Measurements from ENCODE around the gene COA8.

COA8 gene

DNA sequence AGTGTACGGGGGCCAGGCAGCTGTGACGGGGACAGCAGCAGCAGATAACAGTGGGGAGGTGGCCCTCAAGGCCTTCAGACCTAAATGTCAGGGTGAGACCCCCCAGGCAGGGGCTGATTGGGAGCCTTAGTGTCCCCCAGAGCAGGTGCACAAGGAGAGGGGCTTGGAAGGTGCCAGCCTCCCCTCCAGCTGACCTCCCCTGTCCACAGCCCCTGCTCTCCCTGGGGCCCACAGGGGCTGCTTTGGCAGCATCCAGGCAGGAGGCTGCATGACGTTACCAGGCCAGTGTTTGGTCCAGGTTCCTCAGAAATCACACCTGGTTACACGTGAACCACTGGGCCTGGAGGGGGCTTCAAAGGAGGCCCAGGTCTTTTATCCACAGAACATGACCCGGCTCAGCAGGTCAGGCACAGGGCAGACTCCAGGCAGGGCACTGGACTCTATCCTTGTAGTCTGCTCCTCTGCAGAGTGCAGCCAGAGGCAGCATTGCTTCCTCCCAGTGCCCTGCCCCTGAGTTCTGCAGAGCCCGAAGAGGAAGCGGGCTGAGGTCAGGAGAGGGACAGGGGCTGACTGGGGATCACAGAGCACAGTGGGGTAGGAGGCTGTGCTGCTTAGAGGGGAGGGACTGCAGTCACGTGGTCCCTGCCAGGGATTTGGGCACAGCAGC lies 36.4 kb upstream of the COA8 start:
- TF ChIP-seq, protein P1, sequence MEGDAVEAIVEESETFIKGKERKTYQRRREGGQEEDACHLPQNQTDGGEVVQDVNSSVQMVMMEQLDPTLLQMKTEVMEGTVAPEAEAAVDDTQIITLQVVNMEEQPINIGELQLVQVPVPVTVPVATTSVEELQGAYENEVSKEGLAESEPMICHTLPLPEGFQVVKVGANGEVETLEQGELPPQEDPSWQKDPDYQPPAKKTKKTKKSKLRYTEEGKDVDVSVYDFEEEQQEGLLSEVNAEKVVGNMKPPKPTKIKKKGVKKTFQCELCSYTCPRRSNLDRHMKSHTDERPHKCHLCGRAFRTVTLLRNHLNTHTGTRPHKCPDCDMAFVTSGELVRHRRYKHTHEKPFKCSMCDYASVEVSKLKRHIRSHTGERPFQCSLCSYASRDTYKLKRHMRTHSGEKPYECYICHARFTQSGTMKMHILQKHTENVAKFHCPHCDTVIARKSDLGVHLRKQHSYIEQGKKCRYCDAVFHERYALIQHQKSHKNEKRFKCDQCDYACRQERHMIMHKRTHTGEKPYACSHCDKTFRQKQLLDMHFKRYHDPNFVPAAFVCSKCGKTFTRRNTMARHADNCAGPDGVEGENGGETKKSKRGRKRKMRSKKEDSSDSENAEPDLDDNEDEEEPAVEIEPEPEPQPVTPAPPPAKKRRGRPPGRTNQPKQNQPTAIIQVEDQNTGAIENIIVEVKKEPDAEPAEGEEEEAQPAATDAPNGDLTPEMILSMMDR (IDR thresholded peaks at IDR 0.05; ENCODE audit: control extremely low read depth, extremely low read depth, low read depth, missing control alignments): no peak
- POLR2A ChIA-PET: no interaction called here
- CTCF ChIA-PET: interaction anchor here (2.3 to 7.2 kb wide), 2 partner anchors 9 to 21 kb away, joined by 10 to 69 read pairs; no protein-coding TSS in a partner anchor
- DNase-seq (ENCODE audit: extremely low spot score): no peak

DNA sequence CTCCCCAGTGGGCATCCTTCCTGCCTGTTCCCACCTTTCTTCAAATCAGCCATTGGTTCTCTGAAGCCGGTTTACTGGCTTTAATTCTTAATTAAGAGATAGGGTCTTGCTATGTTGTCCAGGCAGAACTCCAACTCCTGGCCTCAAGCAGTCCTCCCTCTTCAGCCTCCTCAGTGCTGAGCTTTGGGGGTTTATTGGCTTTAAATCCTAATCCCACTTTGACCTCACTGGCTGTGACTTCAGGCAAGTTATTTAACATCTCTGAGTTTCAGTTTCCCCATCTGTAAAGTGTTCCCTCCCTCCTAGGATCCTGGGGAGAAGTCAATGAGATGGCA lies 35.9 kb upstream of the COA8 start:
- CTCF ChIA-PET: interaction anchor here (1.7 to 7.2 kb wide), 3 partner anchors 9 to 34 kb away, joined by 7 to 69 read pairs (median 10); no protein-coding TSS in a partner anchor
- POLR2A ChIA-PET: no interaction called here
- TF ChIP-seq, protein P1 (IDR thresholded peaks at IDR 0.05; ENCODE audit: control extremely low read depth, extremely low read depth, low read depth, missing control alignments): no peak
- no peak for DNase-seq (ENCODE audit: extremely low spot score)

DNA sequence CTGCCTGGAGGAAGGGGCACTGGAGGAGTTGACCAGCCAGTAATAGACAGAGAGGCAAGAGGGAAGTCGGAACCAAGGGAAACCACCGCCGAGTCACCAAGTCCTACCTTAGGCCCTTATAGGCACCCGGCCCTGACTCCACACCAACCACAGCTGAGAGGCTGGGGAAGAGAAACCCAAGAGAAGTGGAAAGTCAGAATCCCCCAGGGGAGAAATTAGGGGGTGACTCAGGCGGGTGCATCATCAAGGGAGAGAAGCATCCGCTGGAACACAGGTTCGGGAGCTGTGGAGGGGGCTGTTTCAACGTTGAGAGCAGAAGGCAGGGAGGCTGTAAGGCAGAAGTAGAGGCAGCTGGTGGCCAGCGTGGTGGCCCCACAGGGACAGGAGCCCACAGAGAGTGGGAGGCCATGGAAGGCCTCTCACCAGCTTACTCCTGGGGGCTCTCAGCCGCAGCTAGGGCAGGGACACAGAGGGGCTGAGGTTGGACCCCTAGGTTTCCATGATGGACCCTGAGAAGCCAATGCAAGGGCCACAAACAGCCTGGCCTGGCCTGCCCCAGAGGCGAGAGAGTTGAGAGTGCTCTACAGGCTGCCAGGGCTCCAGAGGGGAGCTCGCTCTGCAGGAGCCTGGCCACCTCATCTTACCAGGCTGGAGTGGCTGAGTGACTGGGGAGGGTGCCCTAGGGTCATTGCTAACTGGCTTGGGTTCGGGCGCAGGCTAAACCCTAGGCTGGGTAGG lies 35.2 kb upstream of the COA8 start:
- POLR2A ChIA-PET: no interaction called here

DNA sequence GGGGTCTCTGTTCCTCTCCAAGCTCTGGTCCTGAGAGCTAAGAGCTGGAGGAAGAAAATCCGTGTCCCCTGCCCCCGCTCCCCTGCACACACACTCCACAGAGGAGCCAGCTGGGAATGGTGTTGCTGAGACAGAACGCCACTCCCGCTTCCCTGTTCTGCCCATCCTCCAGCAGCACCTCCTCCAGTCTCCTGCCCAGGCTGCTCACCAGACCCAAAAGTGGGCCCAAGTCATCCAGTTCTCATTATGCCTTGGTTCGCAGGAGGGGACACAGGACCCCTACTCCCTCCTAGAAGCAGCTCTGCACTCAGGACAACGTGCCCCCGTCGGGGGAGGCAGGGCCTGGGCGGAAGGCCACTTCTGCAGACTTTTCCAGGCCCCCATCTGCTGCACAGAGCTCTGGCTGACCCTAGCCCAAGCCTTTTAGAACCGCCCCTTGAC lies 34.6 kb upstream of the COA8 start:
- no peak for DNase-seq (ENCODE audit: extremely low spot score)
- ChIA-PET CTCF (interaction anchor here (0.8 to 7.2 kb wide), 4 partner anchors 11 to 33 kb away, joined by 3 to 69 read pairs (median 8); no protein-coding TSS in a partner anchor), POLR2A (no interaction called here)
- TF ChIP-seq, protein P1 (IDR thresholded peaks at IDR 0.05; ENCODE audit: control extremely low read depth, extremely low read depth, low read depth, missing control alignments): no peak

More for the DNA sequence above, 35.2 kb upstream of the COA8 start:
- CTCF ChIA-PET: interaction anchor here (0.8 to 7.2 kb wide), 4 partner anchors 10 to 34 kb away, joined by 3 to 69 read pairs (median 8); no protein-coding TSS in a partner anchor
- TF ChIP-seq, protein P1 (IDR thresholded peaks at IDR 0.05; ENCODE audit: control extremely low read depth, extremely low read depth, low read depth, missing control alignments): no peak
- DNase-seq (ENCODE audit: extremely low spot score): peak; percentile 84

DNA sequence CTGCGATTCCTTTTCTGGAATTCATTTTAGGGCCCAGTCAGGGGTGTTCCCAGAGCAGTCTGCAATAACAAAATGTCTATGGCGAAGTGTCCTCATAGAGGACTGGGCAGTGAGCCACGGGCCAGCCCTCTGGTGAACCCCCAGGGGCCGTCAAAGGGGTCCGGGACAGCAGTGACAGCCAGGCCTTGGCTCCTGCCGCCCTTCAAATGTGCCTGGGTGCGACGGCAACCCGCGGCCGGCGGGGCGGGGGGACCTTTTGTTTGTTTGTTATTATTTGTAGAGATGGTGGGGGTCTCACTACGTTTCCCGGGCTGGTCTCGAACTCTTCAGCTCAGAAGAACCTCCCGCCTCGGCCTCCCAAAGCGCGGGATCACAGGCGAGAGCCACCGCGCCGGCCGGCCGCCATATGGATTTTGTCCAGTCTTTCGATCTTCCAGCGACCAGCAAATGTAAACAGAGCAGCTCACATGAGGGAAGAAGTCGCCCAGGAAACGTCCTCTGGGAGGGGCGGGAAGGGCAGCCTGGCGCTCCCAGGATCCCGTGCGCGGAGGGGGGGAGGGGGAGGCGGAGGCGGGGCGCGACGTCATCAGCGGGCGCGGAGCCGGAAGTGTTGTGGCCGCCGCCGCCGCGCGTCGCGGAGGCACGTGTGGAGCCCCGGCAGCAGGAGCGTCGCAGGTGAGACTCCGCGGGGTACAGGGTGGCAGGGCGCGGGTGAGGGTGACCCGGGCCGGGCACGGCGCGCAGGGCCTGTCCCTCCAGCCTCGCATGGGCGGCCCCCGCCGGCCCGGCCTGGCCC lies 34.0 kb upstream of the COA8 start, which contains the start of gene TRMT61A:
TRMT61A (plus strand) TSS at position 610 of the 796 bp plus-strand sequence. CDS start 783 bp downstream, outside the sequence.
- ChIA-PET CTCF (interaction anchor here (0.8 to 7.2 kb wide), 5 partner anchors 7 to 33 kb away, joined by 3 to 69 read pairs (median 7); no protein-coding TSS in a partner anchor), POLR2A (interaction anchor here (0.6 to 1.0 kb wide), 3 partner anchors 8 to 163 kb away, joined by 3 to 7 read pairs (median 6); no protein-coding TSS in a partner anchor)
- TF ChIP-seq, protein P1 (IDR thresholded peaks at IDR 0.05; ENCODE audit: control extremely low read depth, extremely low read depth, low read depth, missing control alignments): no peak
- DNase-seq (ENCODE audit: extremely low spot score): peak; percentile 95
